Nephron progenitor cell (in vitro differentiated cells): ENCODE results near the gene CHI3L2.

Experiments
- DNase-seq: peaks from one replicate; pipeline ENCODE4 v3.0.0; 2021
- H3K27ac Mint-ChIP-seq: 2 replicates; pipeline ENCODE4 v1.8.0; 2021; ENCODE audit warnings: mild to moderate bottlenecking, moderate library complexity, mixed read lengths
- H3K27me3 Mint-ChIP-seq: 2 replicates; pipeline ENCODE4 v1.8.0; 2021; ENCODE audit warnings: mild to moderate bottlenecking, low read depth, mixed read lengths; ENCODE audit not compliant: poor library complexity
- H3K36me3 Mint-ChIP-seq: 2 replicates; pipeline ENCODE4 v1.8.0; 2021; ENCODE audit warnings: low read depth, mixed read lengths
- H3K4me1 Mint-ChIP-seq: 2 replicates; pipeline ENCODE4 v1.8.0; 2021; ENCODE audit warnings: mixed read lengths
- H3K4me3 Mint-ChIP-seq: 2 replicates; pipeline ENCODE4 v1.8.0; 2021; ENCODE audit warnings: mild to moderate bottlenecking, moderate library complexity, mixed read lengths
- H3K9me3 Mint-ChIP-seq: 2 replicates; pipeline ENCODE4 v1.8.0; 2021; ENCODE audit warnings: mild to moderate bottlenecking, moderate library complexity, mixed read lengths
- TF ChIP-seq, protein P1 (sequence below): fragments of 200-600 bp; sonication (generic); IDR thresholded peaks from 2 replicates; pipeline ENCODE4 v1.5.0; 2021; ENCODE audit warnings: antibody characterized with exemption

The CHI3L2 gene

DNA sequence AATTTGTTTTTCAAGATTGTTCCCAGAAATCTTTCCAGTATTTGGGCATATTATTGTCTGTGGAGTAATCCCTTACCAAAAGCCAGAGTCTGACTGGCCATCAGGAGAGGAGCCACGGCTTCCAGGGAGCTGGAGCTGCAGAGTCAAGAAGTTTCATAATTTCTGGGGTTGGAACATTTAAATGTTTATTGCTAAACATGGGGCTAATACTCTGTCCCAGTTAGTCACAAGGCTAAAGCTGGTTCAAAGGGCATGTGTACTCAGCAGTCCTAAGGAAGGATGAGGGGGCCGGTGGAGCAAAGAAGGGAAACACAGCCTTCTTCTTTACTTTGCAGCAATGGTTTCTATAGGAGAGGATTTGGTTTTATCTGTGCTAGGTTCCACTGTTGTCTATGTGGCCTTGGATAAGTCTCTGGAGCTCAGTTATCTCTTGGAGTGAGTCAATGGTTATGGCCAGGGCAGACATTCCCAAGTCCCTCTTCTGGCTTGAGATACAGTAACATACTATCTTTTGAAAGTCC lies 36.5 kb upstream of the CHI3L2 start:
- TF ChIP-seq, protein P1, sequence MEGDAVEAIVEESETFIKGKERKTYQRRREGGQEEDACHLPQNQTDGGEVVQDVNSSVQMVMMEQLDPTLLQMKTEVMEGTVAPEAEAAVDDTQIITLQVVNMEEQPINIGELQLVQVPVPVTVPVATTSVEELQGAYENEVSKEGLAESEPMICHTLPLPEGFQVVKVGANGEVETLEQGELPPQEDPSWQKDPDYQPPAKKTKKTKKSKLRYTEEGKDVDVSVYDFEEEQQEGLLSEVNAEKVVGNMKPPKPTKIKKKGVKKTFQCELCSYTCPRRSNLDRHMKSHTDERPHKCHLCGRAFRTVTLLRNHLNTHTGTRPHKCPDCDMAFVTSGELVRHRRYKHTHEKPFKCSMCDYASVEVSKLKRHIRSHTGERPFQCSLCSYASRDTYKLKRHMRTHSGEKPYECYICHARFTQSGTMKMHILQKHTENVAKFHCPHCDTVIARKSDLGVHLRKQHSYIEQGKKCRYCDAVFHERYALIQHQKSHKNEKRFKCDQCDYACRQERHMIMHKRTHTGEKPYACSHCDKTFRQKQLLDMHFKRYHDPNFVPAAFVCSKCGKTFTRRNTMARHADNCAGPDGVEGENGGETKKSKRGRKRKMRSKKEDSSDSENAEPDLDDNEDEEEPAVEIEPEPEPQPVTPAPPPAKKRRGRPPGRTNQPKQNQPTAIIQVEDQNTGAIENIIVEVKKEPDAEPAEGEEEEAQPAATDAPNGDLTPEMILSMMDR, result no peak
- peaks cover 36% of the 10 kb centered on the region for H3K36me3 Mint-ChIP-seq

DNA sequence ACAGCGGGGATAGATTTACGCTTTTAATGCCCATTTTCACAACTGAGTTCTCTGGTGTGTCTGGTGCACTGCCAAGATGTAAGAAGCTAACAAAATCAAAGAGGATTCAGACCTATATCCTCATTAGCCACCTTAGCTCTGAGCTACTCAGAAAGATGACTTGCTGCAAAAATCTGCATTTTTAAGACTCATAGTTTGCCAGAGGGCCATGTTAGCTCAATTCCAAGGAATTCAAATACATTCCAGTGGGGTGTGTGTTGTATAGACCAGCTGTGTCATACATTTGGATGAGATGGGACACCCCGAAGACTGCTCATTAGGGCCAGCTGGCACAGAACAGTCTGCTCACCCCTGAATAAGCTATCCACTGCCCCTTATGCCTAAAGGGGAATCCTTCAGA lies 36.0 kb upstream of the CHI3L2 start:
- Mint-ChIP-seq H3K9me3 (no peaks in the 10 kb centered on the region), H3K4me1 (peaks cover 5% of the 10 kb centered on the region), H3K27ac (no peak overlapping the region), H3K27me3 (peaks cover 4% of the 10 kb centered on the region), H3K36me3 (peaks cover 36% of the 10 kb centered on the region), H3K4me3 (no peak overlapping the region)
- TF ChIP-seq, protein P1, result no peak
- DNase-seq, result no peak

More for the DNA sequence above, 36.5 kb upstream of the CHI3L2 start:
- Mint-ChIP-seq H3K9me3 (no peaks in the 10 kb centered on the region), H3K27ac (no peak overlapping the region), H3K4me3 (no peak overlapping the region), H3K4me1 (peaks cover 5% of the 10 kb centered on the region), H3K27me3 (peaks cover 1% of the 10 kb centered on the region)
- DNase-seq, result no peak

DNA sequence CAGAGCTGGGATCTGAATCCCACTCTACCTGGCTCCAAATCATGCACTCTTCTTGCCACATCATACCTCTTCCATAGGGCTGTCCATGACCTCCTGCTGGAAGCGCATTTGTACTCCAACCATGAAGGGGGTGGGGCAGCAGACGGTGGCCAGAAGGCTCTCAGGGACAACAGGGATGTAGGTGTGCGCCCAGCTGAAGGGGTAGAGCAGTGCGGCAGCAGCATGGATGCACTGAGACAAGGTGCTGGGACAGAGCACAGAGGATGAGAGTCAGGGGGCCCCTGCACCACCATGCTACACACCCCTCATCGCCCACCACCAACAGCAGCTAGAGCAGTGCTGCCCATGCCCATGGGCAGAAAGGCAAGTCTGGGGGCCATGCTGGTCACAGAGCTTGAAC lies 35.4 kb upstream of the CHI3L2 start:
- H3K4me3 Mint-ChIP-seq, result no peak overlapping the region
- no peak for DNase-seq
- peaks cover 5% of the 10 kb centered on the region for H3K4me1 Mint-ChIP-seq
- TF ChIP-seq, protein P1, result no peak
- H3K27me3 Mint-ChIP-seq, result peaks cover 5% of the 10 kb centered on the region
- no peaks in the 10 kb centered on the region for H3K9me3 Mint-ChIP-seq
- H3K27ac Mint-ChIP-seq, result no peak overlapping the region
- peaks cover 30% of the 10 kb centered on the region for H3K36me3 Mint-ChIP-seq

DNA sequence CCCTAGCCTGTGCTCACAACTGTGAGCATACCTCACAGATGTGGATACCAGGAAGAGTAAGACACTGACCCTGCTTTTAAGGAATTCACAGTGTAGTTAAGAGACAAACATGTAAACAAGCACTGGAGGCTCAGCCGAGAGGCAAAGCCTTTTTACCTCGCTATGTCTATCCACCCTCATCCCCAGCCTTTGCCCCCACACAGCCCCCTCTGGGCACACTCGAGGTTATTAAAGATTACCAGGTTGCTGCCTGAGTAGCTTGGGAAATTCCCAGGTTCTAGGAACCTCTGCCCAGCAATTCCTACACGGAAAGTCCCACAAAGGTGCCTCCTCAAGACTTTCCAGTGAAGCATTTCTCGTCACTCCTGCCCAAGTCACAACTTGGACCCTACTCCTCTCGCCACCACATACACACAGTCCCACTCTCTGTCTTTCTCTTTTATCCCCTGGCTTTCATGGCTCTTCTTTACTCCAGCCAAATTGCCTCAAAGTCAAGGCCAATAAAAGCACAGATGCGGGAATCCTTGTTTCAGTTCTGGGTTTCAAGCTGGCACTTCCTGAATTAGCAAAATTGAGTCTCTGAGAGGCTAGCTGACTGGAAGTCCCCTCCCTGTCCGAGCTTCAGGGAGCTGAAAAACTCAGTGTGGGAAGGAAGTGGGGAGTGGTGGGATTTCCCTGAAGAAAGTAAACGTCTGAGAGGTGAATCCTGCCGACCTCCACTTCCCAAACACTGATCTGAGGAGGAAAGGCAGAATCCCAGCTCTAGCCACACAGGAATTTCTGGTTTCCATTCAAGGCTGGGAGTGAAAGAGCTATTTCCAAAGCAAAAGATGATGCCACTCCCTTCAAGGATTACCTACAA lies 34.6 kb upstream of the CHI3L2 start:
- H3K4me3 Mint-ChIP-seq, result no peak overlapping the region
- TF ChIP-seq, protein P1, result no peak
- H3K9me3 Mint-ChIP-seq, result no peaks in the 10 kb centered on the region
- no peak for DNase-seq
- peaks cover 5% of the 10 kb centered on the region for H3K27me3 Mint-ChIP-seq
- H3K36me3 Mint-ChIP-seq, result peaks cover 23% of the 10 kb centered on the region
- peaks cover 5% of the 10 kb centered on the region for H3K4me1 Mint-ChIP-seq
- H3K27ac Mint-ChIP-seq, result no peak overlapping the region

DNA sequence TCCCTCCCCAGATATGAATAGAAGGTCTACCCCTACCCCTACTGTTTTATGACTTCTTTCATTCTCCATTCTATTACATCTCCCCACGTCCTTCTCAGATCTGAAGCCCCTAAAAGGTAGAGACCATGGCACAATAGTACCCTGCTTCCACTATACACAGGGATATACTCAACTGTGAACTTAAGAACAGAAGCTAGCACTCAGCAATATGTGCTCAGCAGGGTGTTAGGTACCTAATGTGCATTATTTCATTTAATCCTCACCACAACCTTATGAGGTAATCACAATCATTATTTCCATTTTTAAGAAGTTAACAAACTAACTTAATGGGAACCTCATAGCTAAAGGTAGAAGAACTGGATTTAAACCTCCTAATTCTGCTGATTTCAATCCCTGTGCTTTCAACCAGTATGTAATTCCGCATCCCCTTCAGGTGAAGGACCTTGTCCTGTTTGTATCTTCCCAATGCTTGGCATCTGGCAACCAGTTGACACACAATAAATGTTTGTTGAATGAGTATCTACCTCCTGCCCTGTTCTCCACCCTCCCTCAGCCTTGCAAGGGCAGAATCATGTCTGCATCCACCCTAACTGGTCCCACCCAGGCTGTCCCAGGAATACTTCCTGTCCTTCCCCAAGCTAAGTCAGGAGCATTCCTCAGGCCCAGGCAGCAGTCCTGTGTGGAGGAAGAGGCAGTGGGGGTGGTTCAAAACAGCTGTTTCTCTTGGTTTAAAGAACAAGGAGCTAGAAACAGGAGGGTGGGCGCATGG lies 33.6 kb upstream of the CHI3L2 start:
- H3K27me3 Mint-ChIP-seq, result peaks cover 5% of the 10 kb centered on the region
- peaks cover 5% of the 10 kb centered on the region for H3K4me1 Mint-ChIP-seq
- H3K27ac Mint-ChIP-seq, result no peak overlapping the region
- H3K4me3 Mint-ChIP-seq, result no peak overlapping the region
- no peaks in the 10 kb centered on the region for H3K9me3 Mint-ChIP-seq
- peaks cover 13% of the 10 kb centered on the region for H3K36me3 Mint-ChIP-seq
- no peak for DNase-seq
- TF ChIP-seq, protein P1, result no peak
